Islet precursor cell (in vitro differentiated cells): ENCODE data around the gene TTYH1.

ENCODE experiments used
- DNase-seq: peaks from one replicate; pipeline ENCODE4 v3.0.0-alpha.2; 2018

Gene TTYH1

DNA sequence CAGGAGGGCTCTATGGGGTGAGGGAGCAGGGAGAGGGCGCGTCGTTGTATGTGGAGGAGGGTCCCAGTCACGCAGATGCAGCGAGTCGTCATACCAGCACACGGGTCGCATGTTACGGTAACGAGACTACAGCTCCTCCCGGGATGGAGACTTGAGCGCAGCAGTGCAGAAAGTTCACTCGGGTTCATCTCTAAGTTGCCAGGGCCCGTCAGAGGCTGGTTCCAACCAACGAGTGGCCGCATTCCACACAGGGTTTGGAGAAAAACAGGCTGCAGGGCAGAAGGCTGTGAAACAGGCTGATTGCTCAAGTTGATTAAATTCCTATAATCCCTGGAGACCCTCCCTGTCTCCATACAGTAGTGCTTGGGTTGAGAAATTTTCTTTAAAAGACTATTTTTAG lies 21.9 kb upstream of the TTYH1 start:
- peak; percentile 76 for DNase-seq

DNA sequence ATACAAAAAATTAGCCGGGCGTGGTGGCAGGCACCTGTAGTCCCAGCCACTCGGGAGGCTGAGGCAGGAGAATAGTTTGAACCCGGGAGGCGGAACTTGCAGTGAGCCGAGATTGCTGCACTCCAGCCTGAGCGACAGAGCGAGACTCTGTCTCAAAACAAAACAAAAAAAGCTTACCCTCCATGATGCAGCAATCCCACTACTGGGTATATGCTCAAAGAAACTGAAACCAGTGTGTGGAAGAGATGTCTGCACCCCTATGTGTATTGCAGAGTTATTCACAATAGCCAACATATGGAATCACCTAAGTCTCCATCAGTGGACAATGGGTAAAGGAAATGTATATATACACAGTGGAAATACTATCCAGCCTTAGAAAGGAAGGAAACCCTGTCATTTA lies 19.6 kb upstream of the TTYH1 start:
- DNase-seq: no peak

DNA sequence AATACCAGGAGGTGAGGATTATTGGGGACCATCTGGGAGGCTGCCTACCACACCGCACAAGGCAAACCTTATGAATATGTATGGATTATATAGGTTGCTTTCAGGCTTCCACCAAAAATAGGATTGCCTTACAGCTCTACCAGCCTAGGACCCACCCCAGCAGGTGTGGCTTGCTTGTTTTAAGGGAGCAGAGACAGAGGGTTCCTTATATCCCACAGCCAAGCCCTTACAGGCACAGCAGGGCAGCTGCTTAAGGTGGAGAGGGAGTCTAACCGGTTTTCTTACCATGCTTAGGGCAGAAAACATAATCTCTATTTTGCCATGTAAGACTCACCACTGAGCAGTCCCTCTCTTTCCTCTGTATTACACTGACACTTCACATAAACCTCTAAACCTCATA lies 16.1 kb upstream of the TTYH1 start:
- DNase-seq: no peak

DNA sequence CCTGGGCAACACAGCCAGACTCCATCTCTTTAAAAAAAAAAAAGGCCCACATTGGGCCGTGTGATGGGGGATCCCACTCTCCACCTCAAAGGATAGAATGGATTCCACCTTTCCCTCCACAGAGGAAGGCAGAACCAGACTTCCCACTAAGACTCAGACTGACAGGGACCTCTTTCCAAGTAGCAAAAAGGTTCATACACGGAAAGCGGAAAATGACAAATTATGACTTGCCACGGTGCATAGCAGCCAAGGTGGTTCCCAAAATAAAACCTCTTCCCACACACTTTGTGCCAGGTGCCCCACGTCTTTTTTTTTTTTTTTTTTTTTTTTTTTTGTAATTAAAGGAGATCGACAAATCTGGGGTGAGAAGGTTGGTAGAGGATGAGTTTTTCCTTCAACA lies 14.4 kb upstream of the TTYH1 start:
- no peak for DNase-seq

DNA sequence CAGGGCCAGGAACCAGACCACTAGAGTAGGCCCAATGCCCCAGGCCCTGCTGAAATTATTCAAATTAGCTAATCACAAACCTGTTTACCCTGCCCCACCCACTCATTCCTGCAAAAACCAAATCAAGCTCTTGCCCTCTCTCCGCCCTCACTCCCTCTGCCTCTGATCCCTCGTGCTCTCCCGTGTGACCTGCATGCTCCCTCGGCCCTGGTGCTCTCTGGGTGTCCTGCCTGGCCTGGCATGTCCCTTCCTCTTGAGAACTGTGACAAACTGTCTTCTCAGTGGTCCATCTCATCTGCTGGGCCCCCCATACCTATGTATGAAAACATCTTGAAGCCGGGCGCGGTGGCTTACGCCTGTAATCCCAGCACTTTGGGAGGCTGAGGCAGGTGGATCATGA lies 12.2 kb upstream of the TTYH1 start:
- DNase-seq: no peak

DNA sequence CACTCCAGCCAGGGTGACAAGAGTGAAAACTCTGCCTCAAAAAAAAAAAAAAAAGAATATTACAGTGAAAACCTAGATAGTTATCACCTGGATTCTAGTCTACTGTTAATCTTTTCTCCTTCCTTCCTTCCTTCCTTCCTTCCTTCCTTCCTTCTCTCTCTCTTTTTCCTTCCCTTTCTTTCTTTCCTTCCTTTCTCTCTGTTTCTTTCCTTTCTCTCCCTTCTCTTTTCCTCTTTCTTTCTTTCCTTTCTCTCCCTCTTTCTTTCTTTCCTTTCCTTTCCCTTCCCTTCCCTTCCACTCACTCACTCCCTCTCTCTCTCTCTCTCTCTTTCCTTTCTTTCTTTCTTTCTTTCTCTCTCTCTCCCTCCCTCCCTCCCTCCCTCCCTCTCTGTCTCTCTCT lies 9.6 kb upstream of the TTYH1 start:
- no peak for DNase-seq

DNA sequence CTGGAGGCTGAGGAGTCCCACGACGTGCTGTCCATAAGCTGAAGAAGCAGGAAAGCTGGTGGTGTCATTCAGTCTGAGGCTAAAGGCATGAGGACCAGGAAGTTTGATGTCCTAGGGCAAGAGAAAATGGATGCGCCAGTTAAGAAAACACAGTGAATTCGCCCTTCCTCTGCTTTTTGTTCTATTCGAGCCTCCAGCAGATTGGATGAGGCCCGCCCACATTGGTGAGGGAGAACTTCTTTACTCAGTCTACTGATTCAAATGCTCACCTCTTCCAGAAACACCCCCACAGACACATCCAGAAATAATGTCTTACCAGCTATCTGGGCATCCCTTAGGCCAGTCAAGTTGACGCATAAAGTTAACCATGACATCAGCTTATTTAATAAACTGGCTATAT lies 7.5 kb upstream of the TTYH1 start:
- no peak for DNase-seq

DNA sequence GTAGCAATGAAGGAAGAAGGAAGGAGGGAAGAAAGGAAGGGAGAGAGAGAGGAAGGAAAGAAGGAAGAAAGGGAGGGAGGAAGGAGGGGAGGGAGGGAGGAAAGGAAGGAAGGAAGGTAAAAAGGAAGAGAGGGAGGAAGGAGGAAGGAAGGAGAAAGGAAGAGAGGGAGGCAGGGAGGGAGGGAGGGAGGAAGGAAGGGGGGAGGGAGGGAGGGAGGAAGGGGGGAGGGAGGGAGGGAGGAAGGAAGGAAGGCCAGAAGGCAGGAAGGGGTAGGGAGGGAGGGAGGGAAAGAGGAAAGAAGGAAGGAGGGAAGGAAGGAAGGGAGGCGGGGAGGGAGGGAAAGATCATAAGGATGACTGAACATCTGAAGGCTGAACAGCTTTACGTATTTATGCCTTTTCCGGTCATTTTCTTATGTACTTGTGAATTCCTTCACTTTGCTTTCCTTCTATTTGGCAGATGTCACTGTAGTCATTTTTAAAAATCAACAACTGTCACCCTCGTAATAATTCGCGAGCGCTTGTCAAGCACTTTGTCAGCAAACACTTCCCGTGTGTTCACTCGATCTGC lies 6.7 kb upstream of the TTYH1 start:
- no peak for DNase-seq

DNA sequence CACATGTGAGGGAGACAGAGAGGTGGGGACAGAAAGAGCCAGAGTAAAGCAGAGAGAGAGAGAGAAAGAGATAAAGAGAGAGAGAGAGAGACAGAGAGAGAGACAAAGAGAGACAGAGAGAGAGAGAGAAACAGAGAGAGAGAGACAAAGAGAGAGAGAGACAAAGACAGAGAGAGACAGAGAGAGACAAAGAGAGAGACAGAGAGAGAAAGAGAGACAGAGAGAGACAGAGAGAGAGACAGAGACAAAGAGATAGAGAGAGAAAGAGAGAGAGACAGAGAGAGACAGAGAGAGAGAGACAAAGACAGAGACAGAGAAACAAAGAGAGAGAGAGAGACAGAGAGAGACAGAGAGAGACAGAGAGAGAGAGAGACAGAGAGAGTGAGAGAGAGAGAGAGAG lies 4.2 kb upstream of the TTYH1 start:
- DNase-seq: no peak

DNA sequence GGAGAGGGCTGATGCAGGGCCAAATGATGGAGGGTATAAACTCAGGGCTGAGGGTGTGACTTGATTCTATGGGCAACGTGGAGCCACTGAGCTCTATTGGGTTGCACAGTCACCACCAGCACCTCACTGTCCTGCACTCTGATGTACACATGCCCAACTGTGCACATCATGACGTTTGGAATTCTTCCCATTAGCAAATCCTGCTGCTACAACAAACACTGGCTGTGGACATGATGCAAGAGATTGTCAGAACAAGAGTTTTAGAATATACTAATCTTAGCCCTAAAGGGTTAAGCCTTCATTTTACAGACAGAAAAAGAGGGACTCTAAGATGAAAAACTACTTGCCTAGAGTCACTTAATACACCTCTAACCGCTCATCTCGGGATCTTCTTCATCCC lies 2.4 kb upstream of the TTYH1 start:
- DNase-seq: no peak

DNA sequence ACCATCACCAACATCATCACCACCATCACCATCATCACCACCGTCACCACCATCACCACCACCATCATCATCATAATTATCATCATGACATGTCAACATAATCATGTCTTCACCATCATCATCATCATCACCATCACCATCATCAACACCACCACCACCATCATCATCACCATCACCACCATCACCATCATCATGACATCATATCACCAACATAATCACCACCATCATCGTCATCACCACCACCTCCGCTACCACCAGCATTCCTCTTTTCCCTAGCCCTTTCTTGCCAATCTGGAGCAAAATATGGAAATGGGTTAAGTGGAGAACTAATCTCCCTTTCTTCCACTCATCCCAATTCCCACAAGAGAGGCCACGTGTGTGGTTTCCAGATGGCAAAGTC lies 1.1 kb upstream of the TTYH1 start:
- no peak for DNase-seq

DNA sequence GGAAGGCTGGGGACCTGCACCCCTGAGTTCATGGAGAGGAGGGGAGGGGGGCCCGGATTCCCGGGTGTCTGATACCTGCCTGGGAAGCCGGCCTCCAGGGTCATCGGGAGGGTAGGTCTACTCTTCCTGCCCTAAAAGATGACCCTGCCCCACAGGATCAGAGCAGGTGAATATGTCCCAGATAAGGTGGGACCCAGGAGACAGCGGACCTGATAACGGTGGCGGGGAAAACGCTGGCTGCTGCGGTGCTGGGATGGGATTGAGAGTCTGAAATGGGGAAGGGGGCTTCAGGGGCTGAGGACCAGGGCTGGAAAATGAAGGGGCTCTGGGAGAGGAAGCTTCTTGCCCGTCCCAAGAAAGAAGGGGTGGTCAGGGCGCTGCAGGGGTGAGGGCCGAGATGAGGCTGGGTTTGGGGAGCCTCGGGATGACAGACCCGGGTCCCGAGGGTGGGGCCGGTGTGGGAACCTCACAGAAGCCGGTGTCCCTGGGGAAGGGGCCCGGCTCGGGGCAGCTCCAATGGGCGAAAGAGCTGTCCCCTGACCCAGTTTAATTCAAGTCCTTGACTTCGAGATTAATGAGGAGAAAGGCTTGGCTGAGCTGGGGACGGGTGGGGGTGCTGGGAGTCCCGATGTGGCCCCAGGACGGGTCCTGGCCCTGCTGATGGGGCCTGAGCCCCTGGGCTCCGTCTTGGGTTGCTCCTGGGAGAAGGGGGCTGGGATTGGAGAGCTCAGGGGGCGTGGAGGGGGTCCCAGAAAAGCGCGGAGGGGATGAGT lies 823 bp downstream of the TTYH1 start:
- no peak for DNase-seq

DNA sequence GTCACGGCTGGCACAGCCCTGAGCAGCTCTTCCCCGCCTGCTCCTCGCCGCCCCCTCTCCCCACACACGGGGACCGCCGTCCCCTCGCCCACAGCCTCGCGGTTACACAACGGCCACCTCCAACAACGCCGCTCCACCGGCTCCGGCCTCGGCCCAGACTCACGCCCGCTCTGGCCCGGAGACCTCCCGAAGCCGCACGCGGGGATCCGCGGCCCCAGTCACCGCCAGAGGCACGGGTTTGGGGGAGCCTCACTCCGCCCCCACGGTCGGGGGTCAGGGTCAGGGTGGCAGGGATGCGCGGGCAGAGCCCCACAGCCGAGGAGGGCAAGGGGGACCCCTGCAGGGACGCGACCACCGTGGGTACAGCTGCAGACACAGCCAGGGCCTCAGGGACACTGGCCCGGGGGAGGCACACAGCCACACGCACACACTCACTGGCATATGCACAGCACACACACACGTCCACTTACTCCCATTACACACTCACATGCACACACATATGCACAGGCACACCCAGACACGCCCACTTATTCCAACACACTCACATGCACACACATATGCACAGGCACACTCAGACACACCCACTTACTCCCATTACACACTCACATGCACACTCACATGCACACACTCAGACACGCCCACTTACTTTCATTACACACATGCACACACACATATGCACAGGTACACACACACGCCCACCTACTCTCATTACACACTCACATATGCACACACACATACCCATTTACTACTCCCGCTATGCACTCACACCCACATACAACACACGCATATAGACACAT lies 1.6 kb downstream of the TTYH1 start:
- DNase-seq: no peak

DNA sequence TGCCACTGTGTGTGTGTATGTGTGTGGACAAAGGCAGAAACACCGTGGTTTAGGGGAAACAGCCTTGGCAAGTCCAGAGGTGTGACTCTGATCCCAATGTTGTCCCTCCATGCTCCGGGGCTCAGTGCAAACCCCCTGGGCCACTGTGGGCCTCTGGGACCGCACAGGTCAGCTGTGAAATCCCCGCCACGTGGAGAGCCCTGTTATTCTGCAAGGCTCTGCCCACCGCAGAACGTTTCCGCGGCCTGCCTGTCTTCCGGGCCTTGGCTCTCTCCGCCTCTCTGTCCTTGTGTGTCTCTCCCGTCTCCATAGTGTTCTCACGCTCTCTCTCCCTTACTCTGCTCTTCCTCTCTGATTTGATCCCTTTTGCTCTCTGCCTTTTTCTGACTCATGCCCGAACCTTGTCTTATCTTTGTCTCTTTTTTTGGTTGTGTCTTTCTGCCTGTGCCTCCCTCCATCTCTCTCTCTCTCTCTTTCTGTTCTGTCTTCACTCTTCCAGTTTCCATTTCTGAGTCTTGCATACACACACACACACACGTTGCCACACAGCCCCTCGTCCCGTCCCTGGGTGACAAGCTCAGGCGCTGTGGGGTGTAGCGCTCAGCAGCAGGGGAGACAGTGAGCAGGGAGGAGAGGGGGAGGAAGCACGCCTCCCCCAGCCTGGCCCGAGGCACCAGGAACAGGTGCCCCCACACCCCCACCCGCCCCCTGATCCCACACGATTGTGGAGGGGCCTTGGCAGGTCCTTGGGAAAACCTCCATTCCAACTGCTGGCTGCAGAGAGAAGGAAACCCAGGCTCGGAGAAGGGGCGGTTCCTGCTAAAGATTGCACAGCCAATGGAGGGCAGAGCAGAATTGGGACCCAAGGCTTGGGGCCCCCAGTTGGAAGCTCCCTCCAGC lies 3.0 kb downstream of the TTYH1 start:
- peak; percentile 72 for DNase-seq

DNA sequence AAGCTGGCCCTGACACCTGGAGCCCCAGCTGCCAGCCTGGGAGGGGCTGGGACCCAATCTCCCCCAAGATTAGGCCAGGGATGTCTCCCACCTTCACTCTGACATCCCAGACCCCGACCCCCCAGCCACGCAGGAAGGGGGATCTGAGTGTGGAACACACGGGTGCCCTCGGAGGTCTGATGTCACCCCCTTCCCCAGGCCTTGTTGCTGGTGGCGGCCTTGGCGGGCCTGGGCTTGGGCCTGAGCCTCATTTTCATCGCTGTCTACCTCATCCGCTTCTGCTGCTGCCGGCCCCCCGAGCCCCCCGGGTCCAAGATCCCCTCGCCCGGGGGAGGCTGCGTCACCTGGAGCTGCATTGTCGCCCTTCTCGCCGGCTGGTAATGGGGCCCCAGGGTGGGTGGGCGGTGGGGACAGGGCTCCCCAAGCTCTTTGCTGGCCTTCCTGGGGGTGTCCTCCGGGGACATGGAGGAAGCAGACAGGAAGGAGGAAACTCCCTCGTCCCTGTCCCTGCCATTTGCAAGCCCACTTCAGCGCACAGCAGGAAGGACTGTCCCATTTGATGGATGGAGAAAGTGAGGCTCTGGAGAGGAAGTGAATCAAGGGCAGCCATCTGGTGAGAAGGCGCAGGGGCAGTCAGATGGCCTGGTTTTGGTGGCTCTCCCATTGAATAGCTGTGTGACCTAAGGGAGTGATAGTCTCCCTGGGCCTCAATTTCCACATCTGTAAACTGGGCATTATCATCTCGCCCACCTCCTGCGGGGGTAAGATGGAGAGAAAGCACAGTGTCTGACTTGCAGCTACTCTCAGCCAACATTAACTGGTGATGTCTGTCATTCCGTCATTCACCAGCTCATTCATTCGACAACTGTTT lies 3.9 kb downstream of the TTYH1 start:
- DNase-seq: no peak

DNA sequence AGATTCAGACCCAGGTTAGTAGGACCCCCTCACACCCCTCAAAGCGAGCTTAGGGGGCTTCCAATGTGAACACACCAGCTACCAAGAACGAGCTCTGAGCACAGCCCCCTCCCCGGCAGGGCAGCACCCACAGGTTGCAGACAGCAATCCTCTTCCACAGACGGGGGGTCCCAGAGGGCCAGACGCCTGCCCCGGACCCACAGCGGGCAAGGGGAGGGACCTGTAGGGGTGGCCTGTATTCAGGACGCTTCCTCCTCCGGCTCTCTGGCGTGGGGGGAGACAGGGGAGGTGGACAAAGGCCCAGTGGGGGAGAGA lies 4.8 kb downstream of the TTYH1 start:
- DNase-seq: no peak

DNA sequence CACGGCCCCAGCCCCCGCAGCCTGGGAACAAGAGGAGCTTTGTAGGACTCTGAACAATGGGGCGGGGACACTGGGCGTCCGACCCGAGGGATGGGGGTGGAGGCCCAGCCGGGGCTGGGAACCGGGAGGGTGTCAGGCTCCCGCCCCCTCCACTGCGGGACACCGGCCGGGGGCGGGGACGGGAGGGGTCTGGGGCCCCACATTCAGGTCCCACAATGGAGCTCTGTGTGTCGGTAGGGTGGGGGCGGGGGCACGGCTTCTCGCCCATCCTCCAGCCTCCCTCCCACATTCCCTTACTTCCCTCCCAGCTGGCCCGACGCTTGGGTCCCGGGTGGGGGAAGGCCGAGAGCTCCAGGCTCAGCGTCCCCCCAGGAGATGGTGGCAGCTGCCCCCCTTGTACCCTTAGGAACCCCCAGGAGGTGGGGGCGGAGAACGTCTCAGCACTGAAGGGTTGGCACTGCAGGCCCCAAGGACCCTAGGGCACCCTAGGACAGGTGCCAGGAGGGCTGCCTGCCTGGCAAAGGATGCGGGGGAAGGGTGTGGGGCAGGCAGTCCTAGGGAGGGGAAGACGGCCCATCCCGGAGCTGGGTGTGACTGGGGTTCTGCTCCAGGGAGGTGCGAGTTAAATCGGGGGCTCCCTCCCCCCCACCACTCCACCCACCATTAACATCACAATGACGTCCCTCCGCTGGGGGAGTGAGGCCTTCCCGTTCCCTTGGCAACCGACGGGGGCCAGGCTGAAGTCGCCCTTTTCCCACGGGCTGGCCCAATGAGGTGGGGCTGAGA lies 5.3 kb downstream of the TTYH1 start:
- peak; percentile 95 for DNase-seq

DNA sequence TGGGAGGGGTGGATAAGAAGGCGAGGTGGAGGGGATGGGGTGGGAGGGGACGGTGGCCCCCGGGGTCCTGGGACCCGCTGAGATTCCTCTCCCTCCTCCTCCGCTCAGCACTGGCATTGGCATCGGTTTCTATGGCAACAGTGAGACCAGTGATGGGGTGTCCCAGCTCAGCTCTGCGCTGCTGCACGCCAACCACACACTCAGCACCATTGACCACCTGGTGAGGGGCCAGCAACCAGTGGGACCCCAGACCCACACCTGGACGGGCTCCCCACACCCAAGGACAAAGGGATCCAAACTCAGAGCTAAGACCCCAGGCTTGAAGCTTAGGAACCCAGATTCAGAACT lies 5.9 kb downstream of the TTYH1 start:
- DNase-seq: no peak

DNA sequence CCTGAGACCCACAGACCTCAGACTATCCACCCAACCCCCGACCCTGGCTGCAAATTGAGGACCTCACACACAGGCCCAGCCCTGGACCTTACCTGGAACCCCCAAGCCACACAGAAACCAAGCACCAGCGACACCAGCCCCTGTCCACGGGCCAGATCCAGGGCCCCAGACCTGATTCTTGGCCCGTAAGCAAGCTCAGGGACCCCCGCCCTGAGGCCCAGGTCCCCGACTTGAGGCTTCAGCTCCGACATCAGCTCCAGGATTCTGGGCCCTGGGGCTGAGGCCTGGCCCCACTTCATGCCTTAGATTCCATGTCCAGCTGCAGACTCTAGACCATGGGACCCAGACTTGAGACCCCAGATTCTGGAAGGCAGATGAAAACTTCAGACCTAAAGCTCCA lies 6.3 kb downstream of the TTYH1 start:
- no peak for DNase-seq

DNA sequence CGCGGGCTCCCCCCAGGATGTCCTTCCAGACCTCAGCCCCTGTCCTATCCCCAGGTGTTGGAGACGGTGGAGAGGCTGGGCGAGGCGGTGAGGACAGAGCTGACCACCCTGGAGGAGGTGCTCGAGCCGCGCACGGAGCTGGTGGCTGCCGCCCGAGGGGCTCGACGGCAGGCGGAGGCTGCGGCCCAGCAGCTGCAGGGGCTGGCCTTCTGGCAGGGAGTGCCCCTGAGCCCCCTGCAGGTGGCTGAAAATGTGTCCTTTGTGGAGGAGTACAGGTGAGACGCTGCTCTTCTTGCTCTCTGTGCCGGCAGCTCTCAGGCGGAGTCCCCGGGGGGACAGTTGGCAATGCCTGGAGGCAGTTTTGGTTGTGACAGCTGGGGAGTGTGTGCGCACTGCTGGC lies 6.9 kb downstream of the TTYH1 start:
- peak; percentile 75 for DNase-seq

DNA sequence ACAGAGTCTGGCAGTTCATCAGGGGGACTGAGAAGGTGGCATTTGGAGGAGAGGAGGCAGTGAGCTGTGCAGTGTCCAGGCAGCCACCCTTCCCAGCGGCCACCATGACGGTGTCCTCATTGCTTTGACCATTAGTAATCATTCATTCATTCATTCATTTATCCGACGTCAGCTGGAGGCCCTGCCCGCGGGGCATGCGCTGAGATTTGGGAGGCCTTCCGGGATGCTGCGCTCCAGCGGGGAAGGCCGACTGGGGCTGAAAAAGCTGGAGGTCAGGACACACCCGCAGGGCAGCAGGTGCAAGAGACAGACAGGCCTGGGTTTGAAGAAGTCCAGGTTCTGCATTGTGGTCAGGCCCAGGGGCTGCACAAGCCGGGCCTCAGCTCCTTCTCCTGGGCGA lies 8.9 kb downstream of the TTYH1 start:
- DNase-seq: no peak
